Measurements from ENCODE around the gene GATAD2B.

GATAD2B gene

DNA sequence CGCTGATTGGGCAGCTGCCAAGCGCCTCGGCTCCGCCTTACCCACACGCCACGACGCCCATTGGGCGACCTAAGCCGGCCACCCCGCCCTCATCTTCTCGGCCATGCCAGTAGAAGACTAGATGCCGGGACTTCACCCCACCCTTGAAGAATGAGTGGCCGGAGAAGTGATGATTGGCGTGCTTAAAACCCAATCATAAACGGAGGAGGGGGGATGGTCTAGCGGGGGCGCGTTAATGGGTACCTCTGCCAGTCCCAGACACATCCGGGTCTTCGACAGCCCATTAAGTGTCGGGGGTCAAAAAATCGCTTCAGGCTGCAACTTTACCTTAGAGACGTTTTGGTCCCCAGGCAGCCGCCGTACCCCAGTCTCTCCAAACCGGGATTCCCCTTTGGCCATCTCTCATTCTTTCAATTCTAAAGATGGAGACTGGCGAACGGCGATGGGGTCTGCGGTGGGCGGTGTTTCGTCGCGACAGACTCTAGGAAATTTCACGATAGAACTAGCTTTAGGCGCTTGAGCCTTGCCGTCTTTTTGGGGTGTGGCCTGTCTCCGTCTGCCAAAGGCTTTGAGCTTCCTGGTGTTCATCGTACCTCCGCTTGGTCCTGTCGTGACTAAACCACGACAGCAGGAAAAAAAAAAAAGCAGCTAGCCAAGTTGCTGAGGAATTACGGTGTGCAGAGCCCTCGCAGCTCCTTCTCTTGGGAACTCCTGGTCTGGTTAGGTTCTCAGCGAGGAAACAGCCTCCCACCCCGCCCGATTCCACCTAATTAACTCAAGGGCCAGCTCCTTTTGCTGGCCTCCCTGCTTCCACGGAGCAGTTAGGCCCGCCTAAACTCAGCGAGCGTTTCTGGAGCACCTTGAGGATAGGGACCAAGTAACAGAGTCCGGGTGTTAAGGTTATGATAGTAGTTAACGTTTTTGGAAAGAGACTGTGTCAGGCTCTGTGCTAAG lies at the start of gene GATAD2B:
Gene GATAD2B, minus strand, starts transcription at position 1 of the 954 bp plus-strand sequence. CDS start 94,625 bp downstream, outside the sequence.
- DNase-seq (ENCODE audit: low spot score) = peak; percentile 99

DNA sequence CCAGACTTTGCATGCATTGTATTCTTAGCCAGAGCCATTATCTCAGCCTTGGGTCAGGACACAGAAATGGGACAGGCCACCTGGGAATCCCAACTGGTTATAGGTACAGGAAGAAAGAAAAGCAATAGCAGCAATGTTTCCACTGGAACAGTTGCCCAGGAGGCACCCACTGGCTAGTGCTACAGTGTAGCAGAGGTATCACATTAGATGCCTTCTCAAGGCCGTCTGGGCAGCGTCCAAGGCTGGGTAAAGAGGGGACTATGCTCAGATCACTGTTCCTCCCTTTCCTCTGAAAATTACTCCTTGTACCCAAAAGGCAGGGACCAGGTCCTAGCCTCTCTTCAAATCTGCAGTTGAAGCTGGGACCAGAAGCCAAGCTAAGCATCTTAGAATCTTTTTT lies 47.6 kb upstream of the GATAD2B start:
- no peak for DNase-seq (ENCODE audit: low spot score)

DNA sequence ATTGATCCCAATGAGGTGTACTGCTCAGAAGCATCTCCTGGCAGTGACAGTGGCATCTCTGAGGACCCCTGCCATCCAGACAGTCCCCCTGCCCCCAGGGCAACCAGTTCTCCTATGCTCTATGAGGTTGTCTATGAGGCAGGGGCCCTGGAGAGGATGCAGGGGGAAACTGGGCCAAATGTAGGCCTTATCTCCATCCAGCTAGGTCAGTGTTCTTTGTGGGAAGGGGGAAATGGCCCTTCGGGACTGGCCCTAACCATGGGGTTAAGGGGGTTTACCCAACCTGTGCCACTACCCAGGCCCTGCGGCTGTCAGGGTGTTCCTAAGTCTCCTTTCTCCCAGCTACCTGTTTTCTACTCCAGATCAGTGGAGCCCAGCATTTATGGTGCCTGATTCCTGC lies 46.2 kb upstream of the GATAD2B start:
- no peak for DNase-seq (ENCODE audit: low spot score)

DNA sequence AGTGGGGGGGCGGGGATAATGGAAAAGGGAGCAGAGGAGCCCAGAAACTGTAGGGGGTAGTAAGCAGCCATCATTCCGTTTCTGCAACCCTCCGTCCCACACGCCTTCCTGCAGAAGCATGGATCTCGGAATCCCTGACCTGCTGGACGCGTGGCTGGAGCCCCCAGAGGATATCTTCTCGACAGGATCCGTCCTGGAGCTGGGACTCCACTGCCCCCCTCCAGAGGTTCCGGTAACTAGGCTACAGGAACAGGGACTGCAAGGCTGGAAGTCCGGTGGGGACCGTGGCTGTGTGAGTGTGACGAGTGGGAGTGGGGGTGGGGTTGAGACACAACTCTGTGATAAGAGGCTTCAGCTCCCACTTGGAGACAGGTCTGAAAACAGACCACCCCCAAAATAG lies 45.6 kb upstream of the GATAD2B start:
- no peak for DNase-seq (ENCODE audit: low spot score)

DNA sequence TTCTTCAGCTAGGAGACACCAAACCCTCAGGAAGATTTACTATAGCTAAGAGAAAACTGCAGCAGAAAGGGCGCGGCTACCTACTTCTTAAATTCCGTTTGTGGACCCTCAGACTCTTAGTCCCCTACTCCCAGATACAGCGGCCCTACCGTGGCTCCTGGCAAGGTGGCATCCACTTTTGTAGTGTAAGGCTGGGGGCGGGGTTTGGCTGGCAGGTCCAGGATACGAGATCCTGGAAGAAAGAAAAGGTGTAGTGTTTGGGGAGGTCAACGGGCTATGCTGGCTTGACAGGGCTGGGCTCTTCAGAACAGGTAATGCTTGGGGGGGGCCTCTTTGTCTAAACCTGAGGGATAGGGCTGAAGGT lies 45.2 kb upstream of the GATAD2B start:
- DNase-seq (ENCODE audit: low spot score) = no peak

DNA sequence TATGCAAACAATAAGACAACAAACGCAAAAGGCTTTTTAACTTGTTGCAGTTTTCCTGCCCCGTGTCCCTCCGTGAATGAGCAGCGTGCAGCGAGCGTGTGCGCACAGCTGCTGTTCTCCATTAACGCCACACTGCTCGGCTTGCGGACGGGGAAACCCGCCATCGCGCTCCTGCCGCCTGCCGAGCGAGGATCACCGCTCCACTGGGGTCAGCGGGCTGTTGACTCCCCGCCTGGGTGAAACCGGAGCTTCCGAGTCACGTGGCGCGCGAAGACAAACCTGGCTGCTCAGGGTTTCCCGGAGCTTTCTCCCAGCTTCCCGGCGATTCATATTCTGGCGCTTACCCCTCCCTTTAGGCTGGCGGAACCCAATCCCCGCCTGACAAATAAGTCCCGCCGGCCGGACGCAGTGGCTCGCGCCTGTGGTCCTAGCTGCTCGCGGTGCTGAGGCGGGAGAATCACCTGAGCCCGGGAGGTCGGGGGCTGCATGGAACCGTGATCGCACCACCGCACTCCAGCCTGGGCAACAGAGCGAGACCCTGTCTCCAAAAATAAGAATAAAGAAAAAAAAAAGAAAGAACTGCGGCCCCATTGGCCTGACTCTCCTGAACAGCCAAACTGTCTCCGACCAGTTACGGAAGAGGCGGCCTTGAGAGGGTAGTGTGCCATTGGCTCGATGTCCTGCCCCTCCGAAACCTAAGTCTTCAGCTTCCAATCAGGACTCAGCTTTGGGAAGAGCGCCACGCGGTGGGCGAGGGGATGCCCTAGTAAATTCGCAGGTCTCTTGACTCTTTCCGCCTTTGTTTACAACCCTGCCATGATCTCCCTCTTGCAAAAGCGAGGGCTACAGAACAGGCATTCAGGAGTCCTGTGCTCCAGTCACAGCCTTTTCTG lies 44.6 kb upstream of the GATAD2B start, which contains the start of gene CREB3L4:
Gene CREB3L4, plus strand, starts transcription at position 796 of the 893 bp plus-strand sequence. CDS start 624 bp downstream, outside the sequence.
- peak; percentile 95 for DNase-seq (ENCODE audit: low spot score)

DNA sequence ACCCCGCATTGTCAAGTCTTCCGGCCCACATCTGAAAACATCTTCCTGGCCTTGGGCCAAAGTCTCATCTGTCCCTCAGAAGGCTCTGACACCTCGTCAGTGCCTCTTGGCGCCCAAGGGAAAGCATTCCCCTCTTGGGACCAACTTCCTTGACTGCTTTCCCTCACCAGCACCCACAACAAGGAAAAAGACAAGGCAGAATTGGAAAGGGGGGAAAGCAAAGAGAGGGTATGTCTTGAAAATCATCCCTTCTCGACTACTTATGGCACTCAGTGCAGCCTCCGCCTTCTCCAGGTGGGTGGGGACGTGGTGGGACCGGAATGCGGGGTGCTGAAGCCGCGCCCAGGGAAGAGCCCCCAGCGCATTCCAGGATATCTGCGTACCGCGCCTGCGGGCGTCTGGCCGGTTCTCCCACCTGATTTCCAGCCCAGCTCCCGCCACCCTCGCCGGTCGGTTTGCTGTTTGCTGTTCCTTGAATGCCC lies 41.1 kb upstream of the GATAD2B start:
- DNase-seq (ENCODE audit: low spot score) = peak; percentile 82

DNA sequence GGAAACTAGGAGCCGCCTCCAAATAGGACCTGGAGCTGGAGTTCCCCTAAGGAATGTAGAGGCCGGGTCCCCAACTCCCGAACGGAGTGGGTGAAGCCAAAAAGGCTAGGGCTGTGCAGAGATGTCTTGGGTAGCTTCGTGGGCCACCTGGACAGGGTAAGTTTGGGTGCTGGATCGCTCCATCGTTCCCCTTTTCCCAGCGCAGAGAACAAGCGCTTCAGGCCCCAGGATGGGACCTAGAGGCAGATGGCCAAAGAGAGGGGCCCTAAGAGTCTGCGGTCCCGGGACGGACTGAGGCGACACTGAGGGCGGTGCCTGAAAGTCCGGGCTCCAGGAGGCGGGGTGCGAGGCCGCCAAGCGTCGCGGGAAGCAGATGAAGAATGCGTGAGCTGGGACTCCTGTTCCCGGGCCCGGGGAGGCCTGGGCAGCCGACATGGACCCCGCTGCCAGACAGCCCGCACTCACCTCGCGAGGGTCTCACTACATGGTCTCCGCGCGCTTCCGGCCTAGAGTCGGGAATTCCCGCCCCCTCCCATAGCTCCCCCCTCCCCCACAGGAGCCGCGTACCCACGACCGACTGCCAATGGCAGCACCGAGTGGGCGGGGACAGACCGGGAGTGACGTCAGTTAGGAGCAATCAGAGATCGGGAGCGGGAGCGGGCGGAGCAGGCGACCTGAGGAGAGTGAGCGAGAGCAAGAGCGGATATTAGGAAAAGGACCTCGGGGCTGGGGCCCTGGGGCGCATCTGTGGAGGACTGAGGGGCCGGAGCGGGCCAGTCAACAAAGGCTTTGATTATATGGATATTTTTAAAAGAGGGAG lies 40.5 kb upstream of the GATAD2B start, which contains the start of gene SLC39A1:
Gene SLC39A1, minus strand, starts transcription at position 508 of the 820 bp plus-strand sequence. CDS start 822 bp downstream, outside the sequence.
- peak; percentile 98 for DNase-seq (ENCODE audit: low spot score)

DNA sequence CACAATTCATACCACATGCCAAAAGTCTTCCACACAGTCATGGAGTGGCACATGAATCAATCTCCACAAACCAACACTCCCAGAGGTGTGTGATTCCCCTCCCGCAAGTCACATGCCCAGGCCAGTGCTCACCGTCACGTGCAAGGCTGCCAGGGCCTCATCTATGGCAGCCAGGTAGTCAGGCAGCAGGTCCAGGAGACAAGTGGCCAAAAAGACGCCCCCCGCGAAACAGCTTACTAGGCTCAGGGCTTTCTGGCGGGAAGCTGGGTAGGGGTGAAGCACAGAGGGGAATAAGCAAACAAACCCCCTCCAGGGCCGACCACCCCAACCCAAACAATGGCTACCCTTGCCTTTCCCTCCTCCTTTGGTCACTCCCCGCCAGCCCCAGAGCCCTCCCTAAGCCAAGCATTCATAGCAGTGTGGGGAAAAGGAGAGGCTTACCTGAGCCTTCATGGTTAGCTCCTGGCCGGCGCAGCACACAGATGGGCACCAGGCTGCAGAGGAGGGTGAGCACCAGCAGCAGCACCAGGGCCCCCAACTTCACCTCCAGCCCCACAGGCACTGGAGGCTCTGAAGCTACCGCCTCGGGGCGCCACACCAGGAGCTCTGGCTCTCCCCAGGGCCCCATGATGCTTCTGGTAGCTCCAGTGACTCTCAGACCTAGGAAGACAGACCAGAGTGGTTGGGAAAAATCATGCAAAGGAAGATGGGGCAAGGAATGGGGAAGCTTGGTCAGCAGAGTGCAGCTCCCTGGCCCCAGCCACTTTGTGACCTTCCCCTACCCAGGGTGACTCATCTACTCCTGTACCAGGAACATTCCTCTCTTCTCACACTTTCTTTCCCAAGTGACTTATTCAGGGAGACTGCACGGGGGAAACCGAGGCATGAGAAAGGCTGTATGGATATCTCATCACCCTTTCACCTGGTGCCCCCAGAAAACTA lies 39.6 kb upstream of the GATAD2B start:
- DNase-seq (ENCODE audit: low spot score) = no peak

DNA sequence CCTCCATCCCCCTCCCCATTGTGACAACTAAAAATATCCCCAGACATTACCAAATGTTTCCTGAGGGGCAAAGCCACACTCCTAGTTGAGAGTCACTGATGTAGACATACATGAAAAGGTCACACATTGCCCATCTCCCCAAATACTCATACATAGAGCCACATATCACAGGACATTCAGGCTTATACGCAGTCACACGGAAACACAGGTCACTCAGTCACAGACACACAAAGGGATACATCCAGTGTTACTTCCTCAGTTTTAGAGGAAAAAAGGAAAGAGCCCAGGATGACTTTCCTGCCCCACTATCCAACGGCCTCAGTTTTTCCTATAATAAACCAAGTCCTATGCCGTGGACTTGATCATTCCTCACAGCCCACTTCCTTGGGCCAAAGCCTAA lies 38.6 kb upstream of the GATAD2B start:
- DNase-seq (ENCODE audit: low spot score) = no peak

DNA sequence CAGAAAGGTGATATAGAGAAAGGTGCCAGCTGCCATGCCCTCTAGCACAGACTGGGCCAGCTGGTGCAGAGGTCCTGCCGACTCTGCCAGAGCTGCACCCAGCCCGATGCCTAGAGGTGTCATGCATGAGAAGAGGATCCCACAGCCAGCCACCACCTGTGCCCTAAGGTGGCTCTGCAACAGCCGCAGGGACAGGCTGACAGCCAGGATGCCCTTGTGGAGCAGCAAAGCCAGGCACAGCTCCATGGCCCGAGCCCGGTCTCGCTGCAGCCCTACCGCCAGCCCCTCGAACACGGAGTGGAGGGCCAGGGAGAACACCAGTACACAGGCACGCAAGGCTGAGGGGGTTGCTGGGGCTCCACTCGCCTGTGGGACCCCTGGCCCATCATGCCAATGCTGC lies 37.4 kb upstream of the GATAD2B start:
- no peak for DNase-seq (ENCODE audit: low spot score)

DNA sequence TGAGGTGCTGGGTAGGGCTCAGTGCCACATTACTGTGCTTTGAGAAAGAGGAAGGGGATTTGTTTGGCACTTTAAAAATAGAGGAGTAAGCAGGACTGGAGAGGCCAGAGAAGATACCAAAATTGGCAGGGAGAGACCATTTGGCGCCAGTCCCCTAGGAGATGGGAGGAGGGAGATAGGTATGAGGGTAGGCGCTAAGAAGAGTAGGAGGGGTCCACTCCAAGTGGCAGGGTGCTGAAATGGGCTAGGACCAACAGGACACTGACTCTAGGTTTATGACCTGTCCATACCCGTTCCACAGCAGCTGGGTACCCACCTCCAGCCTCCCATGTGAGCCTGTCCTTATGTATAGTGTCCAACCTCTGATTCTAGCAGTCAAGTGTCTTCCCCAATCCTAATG lies 36.7 kb upstream of the GATAD2B start:
- no peak for DNase-seq (ENCODE audit: low spot score)

DNA sequence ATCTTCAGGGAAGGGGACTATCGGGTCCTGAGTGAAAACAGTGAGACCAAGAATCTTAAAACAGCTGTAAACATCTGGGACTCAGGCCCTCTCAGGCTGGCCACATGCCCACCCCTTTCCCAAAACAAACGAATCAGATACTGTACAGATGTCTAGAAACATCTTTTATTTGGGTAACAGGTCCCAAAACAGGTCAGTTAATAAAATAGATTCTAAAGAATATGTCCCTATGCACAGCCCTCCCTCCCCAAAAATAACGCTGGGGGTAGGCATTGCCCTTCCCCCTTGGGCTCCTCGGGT lies 36.1 kb upstream of the GATAD2B start:
- no peak for DNase-seq (ENCODE audit: low spot score)

DNA sequence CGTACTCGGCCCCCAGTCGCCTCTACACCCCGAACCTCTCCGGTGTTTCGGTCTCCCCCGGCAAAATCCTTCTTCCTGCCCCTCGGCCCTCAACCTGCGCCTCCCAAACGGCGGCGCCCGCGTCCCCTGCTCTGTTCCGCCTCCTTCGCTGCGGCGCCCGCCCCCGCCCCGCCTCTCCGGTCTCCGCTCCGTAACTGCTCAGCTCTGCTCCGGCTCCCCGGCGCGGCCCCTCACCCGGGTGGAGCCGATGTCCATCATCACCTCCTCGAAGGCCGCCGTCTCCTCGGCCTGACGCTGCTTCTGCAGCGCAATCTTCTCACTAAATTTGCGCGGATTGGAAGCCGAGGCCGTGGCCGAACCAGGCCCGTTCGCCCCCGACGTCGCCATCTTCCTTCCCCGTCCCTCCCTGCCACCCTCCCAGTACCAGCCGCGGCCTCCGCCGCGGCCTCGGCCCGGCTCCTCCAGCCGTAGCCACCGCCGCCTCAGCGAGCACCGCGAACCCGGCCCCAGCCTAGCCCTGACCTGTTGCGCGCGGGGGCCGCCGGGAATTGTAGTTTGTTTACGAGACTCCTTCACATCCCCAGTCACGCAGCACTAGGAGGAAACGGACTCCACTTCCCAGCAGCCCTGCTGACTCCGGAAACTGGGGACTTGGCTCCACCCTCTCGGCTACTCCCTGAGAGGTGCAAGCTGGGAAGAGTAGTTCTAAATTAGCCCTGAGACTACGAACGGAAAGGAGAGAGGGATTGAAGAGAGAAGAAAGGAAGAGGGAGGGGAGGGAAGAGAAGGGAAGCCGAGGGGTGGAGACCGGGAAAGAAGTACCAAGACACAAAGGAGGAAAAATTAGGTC lies 35.6 kb upstream of the GATAD2B start, which contains the start of gene CRTC2:
Gene CRTC2, minus strand, starts transcription at position 502 of the 850 bp plus-strand sequence. Its CDS starts 115 bp downstream, at position 387.
- DNase-seq (ENCODE audit: low spot score) = peak; percentile 98

DNA sequence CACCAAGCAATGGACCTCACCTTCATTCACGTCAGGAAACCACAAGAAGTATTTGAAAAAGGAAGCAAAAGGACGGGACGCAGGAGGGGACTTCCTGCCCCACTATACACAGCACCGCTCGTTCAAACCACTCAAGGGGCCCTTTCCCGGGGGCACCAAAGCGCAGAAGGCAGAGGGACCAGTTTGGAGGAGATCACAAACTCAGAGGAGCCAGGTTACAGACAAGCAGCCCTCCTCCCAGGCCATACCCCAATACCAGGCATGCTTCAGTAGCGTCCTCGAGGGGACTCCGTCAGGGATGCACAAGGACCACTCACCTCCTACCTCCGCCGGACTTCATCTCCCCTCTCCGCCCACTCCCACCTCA lies 35.0 kb upstream of the GATAD2B start:
- no peak for DNase-seq (ENCODE audit: low spot score)

DNA sequence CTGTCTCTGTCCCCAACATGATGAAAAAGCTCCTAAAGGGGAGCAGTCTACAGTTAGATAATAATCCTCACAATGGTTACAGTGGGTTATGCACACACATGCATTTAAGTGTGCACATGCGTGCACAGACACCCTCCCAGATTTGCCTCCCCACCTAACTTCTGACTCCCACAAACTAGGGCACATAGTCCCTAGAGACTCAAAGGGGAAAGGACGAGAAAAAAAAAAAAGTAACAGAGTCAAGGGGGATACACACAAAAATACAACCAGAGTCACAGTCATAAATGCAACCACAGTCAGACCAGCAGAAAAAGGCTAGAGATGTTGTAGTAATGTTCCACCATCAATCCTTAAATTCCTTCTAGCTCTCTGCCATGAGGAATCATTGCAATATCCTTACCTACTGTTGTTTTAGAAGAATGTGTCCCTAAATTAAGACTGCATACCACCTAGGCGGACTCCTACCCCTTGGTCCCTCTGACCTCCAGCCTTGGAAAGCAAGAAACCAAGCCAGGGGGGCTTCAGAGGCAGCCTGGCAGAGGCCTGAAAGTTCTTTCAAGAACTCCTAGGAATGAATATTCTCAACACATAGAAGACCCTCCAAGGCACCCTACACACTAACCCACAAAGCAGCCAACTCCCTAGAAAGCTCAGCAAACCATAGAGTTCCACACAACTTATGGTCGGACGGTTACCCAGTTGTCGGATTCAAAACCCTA lies 34.4 kb upstream of the GATAD2B start:
- DNase-seq (ENCODE audit: low spot score) = no peak

DNA sequence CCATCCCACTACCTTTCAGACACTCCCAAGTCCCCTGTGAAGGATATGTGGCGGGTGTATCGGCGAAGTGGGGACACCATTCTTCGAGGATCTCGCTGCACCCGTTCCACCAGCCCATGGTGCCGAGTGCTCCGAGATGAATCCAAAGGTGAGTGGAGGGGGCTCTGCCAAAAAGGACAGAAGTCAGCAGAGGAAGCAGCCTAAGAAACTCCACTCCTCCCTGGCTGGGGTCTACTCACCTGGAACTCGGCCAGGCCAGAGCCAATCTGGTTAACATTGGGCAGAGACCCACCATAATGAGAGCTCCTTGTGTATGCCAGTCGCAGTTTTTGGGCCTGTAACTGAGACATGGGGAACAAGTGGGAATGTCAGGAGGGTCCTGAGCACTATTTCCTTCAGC lies 32.1 kb upstream of the GATAD2B start:
- DNase-seq (ENCODE audit: low spot score) = no peak

DNA sequence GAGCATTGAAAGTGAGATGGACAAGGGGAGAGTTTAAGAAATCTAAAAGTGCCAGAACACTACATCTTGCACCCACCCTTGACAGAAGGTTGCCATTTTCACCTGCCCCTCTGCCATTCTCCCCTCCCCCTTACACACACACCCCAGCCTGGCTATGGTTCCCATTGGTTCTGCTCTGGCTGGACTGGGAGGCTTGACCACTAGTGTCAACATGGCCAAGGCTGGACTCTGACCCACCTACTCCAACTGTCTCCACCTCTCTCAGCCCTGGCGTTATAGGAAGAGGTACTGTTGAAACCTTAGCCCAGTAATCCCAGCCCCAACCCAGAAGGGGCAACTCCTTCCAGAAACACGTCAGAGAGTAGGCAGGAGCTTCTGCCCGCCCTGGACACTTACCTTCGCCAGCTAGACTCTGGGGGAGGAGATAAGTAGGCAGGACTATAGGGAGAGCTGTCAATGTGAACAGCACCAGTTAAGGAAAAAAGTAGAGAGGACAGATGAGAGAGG lies 31.1 kb upstream of the GATAD2B start:
- no peak for DNase-seq (ENCODE audit: low spot score)

DNA sequence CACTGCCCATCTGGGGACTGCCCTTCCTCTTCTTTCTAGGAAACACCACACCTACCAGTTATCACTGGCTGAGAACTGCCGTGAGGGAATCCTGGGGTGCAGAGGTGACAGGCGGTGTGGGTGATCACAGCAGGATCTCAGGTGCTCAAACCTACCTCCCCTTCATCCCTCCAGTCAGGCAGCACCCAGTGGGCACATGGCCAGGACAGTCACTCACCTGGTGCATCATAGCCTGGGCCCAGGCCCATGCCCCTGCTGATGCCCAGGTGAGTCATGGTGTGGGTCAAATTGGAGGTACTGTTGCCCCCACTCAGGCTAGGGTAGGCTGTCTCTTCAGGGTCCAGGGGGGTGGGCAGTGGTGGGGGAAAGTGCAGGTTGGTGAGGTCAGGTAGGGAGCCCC lies 29.0 kb upstream of the GATAD2B start:
- DNase-seq (ENCODE audit: low spot score) = no peak
